CD4-positive, alpha-beta T cell treated with Interleukin-2 at 100 ng/mL for 4 hours (primary cell): ENCODE results near the gene PDILT.

Experiments
- DNase-seq: peaks from one replicate; pipeline ENCODE4 v3.0.0-alpha.2; 2020; ENCODE audit warnings: low spot score

Gene PDILT

DNA sequence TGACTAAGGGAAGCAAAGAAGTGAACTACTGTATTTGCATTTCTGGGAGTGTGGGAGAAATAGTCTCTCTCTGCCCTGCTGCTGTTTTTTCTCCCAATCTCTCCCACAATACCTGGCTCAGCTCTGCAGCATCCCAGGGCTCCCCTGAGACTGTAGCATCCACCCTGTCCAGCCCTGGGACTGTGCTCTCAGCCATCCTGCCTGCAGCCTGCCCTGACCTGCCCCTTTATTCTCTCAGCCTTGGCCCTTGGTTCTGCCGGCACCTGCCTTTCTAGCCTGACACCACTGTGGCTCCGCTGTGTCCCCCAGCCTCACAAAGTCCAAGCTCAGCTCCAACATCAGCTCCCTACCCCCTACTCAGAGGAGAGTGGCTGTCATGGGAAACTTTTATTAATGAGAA lies 1.9 kb downstream of the PDILT start:
- DNase-seq, result no peak

DNA sequence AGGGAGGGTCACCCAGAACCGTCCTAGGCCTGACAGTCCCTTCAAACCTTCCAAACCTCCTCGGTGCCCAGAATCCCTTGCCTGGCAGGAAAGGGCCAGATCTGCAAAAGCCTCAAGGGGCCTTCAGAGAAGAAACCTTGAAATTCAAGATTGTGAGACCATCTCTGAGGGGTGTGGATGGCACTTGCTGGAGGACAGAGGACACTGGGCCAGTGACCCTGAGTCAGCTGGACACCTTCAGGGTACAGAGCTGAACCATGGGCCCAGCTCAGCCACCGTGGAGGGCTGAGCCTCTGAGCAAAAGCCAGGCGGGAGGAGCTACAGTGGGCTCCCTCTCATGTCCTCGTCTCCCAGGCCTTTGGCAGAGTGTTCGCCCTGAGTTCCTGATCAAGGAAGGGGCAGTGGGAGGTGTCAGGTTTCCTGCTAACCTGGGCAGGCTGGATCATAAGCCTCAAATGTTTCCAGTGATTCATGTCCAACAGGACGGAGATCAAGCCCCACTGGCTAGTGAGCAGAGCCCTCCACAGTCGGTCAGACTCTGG lies 3.0 kb downstream of the PDILT start:
- no peak for DNase-seq

DNA sequence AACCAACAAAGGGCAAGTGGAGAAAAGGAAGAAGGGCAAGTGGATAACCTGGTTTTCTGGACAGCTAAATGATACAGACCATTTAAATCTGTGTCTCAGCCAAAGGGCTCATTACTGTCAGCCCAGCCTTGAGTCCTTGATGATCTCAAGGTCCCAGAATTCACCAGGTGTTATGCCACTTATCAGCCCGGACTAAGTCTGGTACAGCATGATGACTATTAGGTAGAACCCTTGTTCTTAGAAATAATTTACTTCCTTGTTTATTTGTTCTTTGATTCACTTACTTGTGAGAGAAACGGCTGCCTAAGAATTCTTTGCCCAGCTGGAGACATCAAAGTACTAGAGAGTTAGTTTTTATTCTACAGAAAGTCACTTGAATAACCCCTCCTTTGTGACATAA lies 3.5 kb downstream of the PDILT start:
- DNase-seq, result no peak

DNA sequence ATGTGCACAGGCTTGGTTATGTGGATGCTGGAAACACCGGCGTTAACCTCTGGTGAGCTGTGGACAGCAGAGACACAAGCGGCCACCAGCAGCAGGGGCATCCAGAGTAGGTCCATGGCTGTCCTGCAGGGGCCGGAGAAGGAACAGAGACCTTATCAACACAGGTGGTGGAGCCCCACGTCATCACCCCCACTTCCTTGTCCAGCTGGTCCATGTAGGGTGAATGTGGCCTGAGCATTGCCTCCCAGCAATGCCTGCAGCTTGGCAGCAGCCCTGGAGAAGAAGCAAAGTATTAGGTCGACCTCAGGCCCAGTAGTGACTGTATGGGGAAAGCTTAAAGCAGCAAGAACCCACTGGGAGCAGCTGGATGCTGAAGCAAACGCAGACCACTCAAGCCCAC lies 5.4 kb downstream of the PDILT start:
- DNase-seq, result no peak

DNA sequence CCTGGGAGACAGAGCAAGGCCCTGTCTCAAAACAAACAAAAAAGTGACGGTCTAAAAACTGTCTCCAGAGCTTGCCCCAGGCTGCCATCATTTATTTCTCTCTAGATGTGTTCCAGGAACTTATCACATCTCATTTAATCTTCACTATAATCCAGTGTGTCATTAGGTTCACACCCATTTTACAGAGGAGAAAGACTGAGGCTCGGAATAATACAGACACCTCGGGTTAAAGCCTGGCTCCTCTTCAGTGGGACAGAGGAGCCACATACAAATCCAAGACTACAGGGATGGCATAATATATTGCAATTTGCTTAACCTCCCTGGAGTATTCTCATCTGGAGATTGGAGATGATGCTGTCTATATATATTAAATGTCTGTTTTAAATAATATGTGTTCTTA lies 5.9 kb downstream of the PDILT start:
- DNase-seq, result no peak

DNA sequence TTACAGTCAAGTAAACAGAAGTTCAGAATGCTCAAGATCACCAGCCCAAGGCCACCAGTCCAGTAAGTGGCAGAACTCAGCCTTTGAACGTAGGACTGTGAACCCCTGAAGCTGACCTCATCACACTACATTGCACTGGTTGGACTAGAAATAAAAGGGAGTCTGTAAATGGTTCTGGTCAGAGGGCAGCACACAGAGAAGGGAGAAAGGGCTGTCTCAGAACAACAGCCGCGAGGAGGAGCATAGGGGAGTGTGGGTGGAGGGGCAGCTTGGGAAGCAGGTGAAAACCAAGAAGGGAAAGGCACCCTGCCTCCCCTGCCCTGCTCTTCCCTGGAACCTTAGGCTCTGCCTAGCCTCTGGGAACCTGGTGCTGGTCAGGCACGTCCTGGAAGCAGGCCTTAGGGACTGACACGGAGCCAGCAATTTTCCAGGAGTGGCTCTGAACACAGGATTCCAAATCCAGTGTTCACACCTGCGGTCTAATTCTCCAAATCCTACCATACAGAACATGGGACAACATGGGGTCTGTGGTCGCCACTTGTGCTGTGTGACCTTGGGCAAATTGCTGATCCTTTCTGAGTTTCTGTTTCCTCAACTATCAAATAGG lies 7.0 kb downstream of the PDILT start:
- no peak for DNase-seq

DNA sequence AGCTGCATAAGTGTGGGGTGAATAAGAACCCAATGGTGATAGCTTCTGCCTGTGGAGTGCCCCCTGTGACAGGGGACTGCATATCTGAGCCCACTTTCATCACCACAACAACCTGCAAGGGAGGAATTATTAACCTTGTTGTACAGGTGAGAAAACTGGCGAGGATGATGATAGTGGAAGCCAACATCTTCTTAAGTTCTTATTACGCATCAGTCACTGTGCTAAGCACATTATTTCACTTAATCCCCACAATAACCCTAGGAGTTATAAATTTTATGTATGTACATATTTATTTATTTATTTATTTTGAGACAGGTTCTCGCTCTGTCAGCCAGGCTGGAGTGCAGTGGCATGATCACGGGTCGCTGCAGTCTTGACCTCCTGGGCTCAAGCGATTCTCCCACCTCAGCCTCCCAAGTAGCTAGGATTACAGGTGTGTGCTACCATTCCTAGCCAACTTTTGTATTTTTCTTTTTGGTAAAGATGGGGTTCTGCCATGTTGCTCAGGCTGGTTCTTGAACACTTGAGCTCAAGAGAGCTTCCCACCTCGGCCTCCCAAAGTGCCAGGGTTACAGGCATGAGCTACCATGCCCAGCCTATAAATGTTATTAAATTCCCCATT lies 7.6 kb downstream of the PDILT start:
- no peak for DNase-seq

DNA sequence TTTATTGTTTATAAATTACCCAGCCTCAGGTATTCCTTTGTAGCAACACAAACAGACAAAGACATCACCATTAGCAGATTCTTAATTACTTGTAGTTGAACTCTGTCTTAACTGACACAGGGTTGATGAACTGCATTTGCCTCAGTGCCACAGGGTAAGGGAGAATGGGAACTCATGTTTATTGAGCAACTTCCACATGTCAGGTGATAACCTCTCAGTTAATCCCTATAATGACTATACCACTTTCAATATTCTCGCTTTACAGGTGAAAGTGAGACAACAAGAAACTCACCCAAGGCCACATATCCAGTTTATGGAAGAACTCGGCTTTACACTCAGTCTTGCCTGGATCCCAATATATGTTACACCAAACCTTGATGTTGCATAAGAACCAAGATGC lies 8.6 kb downstream of the PDILT start:
- DNase-seq, result no peak

DNA sequence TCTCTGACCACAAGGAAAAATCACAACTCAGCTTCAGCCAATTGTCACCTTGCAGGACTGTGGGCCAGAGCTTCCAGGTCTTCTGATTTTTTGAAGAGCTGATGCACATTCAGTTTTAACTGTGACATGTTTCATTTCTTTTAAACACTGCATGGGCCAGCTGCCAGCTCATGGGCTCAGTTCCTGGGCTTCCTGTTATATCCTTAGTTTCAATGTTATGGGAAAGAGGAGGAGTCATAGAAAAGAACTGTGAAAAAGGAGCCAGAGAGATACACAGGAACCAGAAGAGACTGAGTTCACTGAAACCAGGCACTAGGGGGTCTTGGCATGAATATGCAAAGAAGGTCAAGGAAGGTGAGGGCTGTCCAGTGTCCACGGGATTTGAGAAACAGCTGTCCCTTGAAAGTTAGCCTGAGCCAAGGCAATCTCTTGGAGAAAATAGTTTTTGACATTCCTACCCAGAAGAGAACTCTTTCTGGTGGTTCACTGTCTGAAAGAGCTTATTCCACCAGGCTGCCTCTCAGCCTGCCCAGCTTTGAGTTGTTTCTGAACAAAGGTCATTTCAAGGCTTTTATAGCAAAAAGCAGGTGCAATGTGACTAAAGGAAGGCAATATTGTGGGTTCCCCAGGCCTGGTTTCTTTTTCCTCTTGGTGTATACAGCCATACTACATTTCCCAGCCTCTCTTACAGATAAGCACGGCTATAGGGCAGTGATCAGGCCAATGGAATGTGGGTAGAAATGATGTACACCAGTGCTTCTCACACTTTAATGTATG lies 10.5 kb downstream of the PDILT start:
- DNase-seq, result no peak

DNA sequence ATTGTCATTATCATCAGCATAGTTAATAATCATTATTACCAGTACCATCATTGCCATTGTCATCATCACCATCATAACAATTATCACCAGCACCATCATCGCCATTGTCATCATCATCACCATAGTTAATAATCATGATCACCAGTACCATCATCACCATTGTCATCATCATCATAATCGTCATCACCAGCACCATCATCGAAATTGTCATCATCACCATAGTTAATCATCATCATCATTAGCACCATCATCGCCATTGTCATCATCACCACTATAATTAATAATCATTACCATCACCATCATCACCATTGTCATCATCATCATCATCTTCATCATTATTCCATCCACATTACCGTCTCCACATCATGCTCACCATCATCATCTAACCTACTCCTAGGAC lies 13.5 kb downstream of the PDILT start:
- DNase-seq, result no peak

DNA sequence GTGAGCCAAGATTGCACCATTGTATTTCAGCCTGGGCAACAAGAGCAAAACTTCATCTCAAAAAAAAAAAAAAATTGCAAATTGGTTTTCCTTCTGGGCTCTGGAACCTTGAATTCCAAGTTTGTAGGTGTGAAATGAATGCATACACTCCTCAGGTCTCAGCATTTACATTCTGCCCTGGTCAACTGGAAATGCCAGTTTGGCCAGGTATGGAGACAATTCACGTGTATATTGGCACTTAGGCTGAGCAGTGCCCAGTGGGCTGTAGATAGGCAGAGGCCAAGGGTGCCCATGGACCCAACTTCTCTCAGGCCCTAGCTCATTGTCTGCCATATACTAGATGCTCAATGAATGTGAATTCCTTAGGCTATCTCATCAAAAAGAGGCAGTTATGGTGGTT lies 15.7 kb downstream of the PDILT start:
- DNase-seq, result no peak

DNA sequence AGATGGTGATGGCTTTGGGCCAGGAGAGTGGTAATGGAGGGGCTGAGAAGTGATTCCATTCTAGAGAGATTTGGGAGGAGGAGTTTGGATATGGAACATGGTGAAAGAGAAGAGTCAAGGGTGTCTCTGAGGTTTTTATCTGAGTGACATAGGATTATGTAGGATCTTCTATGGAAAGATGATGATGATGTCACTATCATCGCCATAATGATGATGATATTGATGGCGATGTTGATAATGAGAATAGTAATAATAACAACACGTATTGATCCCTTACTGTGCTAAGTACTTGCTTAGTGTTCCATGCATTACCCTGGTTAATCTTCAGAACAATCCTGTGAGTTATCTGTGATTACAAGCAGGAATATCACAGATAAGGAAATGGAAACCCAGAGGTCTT lies 16.6 kb downstream of the PDILT start:
- DNase-seq, result no peak

DNA sequence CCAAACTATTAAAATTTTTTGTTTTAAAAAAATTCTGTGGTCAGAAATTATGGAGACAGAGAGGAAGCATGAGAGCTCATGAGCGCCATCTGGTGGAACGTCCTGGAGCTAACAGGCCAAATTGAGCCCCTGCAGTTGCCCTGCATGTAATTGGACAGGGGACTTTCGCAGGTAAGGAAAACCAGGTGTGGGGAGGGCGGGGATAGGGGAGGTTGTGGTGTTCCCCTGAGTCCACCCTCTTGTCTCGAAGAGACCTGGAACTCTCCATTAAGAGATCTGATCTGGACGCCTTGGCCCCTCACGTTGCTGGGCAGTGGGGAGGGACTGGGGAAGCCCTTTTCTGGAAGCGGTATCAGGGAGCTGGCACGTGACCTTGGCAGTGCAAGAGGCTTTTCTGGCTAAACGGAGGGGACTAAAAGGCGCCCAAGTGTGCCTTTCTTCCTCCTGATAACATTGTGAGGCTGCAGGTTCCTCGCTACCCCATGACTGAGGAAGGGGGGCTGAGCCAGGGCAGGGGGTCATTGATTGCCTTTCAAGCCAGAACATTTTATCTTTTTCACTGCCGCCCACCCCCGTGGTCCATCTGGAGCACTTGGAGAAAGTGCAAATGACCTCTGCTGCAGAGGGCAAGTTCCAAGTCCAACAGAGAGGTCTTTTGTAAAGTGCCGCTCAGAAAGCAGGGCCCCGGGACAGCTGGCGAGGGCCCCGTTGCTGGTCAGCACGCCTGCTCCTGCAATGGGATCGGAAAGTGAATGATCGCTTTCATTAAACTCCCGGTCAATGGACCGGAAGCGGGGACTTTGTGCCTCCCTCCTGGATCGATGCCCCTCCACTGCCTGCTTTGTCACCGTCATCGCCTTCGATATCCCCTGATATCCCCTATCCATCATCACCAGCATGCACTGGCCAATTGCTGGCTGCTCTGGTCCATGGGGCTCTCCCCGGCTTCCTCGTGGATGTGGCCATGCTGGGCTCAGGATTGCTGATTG lies 18.4 kb downstream of the PDILT start:
- peak; percentile 40 for DNase-seq

DNA sequence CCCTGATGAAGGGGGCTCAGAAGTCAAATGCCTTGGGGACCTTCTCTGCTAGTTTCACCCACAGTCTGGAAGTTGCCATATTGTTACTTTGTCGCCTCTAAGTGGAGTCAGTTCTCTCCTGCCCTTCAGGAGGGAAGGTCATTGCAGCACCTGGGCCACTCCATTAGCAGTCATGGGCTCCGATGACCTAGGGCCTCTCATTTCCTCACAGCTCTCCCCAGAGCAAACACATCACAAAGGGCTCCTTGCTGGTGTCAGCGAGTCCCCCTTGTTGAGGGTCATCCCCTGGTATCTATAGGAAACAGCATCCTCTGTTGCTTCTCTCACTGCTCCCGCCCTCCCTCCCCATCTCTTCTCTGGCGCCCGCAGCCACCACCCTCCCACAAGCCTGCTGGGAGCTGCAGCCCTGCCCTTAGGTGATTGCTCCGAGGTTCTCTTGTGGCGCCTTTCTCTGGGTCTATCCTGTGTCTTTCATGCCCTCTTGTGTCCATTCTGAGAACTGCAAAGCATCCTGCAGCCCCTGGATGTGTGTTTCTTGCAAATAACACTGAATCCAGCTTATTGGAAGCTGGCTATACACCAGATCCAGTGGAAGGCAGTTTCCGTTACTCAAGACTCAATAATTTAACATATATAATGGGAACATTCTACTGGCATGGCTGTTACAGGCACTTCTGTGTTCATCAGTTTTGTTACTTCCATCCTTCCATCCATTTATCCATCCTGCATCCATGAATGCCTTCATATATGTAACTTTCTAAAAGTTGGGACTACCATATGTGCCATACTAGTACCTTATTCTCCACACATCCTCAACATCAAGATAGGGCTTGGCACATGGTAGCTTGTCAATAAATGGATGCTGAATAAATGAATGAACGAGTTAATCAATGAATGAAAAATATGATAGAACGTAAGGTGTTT lies 21.2 kb downstream of the PDILT start:
- DNase-seq, result peak; percentile 43

DNA sequence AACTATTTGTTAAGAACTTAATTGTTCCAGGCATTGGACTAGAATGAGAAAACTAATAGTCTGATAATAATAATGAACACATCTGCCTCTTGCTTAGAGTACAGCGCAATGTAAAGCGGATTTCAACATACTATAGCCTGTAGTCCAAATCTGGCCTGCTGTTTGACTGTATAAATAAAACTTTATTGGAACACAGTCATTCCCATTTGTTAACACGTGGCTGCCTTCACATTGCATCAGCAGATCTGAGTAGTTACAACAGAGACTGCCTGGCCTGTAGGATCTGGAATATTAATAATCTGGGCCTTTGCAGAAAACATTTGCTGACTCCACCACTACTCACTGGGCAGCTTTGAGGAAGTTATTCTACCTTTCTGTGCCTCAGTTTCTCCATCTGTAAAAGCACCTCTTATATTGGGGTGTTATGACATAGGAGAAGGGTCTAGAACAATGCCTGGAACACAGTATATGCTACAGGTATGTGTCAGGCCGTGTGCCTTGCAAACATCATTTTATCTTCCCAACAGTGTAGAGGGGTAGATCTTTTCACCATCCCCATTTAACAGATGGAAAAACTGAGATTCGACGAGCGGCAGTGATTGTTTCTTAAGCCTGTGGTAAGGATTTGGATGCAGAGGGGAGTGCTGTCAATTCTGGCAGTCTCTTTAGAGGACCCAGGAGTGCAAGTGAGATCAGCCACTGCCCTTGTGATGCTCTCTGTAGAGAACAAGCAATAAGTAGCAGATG lies 22.2 kb downstream of the PDILT start:
- DNase-seq, result no peak

DNA sequence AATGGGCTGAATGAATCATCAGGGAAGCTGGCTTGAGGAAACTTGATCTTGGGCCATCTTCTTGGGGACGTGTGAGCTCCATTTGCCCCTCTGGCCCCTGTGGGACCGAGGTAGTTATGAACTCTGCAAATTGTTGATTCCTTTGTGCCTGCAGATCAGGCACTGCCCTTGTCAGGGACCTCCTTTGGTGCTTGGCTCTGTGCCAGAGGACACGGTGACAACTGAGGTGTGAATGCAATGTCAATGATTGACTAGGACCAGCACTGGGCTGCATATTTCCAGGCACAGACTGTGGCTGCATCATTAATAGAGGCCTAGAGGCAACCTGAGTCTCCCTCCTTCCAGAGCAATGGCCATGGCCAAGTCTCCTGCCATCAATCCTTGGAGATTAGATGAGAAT lies 23.8 kb downstream of the PDILT start:
- no peak for DNase-seq

DNA sequence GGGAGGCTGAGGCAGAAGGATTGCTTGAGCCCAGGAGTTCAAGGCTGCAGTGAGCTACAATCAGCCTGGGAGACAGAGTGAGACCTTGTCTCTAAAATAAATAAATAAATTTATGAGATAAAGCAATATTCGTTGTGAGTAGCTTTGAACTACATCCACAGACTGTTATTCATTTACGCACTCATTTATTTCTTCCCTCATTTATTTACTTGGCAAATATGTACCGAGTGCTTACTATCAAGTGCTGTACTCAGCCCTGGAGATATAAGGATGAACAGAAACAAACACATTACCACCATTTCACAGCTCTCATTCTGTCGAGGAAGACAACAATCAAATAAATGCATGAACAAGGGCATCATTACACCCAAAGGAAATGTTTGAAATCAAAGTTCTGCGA lies 27.4 kb downstream of the PDILT start:
- no peak for DNase-seq

DNA sequence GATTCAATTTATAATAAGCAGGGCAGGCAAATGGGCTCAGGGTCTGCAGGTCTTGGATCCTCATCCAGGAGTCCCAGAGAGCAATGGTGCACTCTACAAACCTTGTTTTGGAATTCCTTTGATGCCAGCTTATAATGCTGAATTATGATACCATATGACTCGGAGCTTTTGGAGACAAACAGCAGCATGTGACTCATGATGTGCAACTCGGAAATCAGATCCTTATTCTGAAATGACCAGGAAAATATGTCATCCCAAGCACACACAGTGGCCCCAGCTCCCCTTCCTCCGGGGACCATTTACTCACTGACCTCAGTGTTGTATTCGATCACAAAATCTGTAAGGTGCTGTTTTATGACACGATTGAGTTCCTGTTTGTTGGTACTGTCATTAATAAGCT lies 31.8 kb downstream of the PDILT start:
- DNase-seq, result no peak

DNA sequence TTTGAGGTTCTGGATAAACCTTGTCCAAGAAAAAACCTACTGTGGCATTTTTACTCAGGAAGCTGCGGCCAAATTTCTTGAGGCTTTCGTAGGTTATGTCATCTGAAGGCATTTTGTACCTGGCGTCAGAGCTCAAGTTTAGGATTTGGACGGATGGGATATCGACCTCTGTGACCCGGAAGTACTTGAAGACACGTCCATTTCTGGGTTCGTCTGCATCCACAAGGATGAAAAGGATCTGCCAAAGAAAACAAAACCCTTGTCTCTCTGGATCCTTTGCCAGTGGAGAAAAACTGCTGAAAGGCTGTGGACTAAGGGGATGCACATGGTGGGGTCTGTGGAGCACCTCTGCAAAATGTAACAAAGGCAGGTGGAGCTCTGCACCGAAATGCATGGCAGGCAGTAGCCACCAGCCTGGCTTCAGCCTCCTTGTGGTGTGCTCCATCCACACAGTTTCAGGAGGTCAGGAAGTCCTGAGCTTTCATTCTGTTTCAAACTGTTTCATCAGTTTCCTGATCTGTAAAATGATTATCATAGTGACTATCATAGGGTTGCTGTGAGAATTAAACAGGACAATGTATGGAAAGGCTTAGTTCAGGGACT lies 35.0 kb downstream of the PDILT start:
- no peak for DNase-seq

DNA sequence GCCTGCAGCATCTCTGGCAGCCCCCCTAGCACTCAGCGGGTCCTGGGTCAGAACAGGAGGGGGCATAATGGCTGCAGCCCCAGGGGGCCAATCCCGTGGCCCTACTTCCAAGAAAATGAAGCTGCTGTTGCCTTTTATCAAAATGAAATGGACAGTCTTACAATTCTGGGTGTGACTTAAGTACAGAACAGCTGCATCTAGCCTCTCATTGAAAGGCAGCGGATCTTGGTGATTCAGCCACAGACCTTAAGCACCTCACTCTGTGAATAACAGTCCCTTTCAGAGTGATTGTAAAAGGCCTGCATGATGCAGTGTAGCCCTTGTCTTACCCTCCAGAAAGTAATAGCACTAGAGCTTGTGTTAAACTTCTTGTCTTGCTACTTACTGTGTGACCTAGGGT lies 40.5 kb downstream of the PDILT start:
- DNase-seq, result no peak
